Natural killer cell (primary cell): ENCODE data around the gene RPS27L. TPM values are rescaled to one million over a fixed set of nuclear protein-coding genes. Genes with fewer than 3 reads are reported as not detected.
A peak's percentile ranks its signal among the peaks of the same experiment; 100 is the strongest.

ENCODE experiments used
- ATAC-seq, 3 donors: fragments of 150-1000 bp in 2 of 3; fragments of 200-7000 bp in 1 of 3; cut with Tn5 transposase; 1 replicate in 1 of 3; 2 replicates in 2 of 3; pipeline ENCODE4 v1.10.0; 2021; ENCODE audit warnings: mild to moderate bottlenecking in 2 of 3, moderate library complexity in 2 of 3
- DNase-seq, 2 donors: peaks; one replicate each; pipeline versions ENCODE4 v3.0.0 to v3.0.0-alpha.2; 2013 to 2021; ENCODE audit warnings: mixed read lengths in 1 of 2
- H3K27ac ChIP-seq: one replicate; pipeline ENCODE4 v1.5.1; 2013; ENCODE audit warnings: mild to moderate bottlenecking, low read length
- H3K27me3 ChIP-seq: one replicate; pipeline ENCODE4 v1.6.1; 2013; ENCODE audit warnings: low read length; ENCODE audit not compliant: control insufficient read depth, insufficient read depth
- H3K36me3 ChIP-seq: one replicate; pipeline ENCODE4 v1.6.1; 2013; ENCODE audit warnings: low read length; ENCODE audit not compliant: control insufficient read depth, insufficient read depth
- H3K4me1 ChIP-seq: one replicate; pipeline ENCODE4 v1.6.1; 2013; ENCODE audit warnings: low read length; ENCODE audit not compliant: control insufficient read depth, insufficient read depth
- H3K4me3 ChIP-seq: one replicate; pipeline ENCODE4 v1.5.1; 2013; ENCODE audit warnings: low read length
- H3K9me3 ChIP-seq: one replicate; pipeline ENCODE4 v1.6.1; 2013; ENCODE audit warnings: low read length; ENCODE audit not compliant: control insufficient read depth, insufficient read depth
- H3K27ac Mint-ChIP-seq, 2 donors: one replicate each; pipeline ENCODE4 v1.8.0; 2022; ENCODE audit warnings: mild to moderate bottlenecking in 2 of 2, mixed read lengths in 2 of 2, moderate library complexity in 1 of 2
- H3K27me3 Mint-ChIP-seq, 2 donors: one replicate each; pipeline ENCODE4 v1.8.0; 2022; ENCODE audit warnings: low read depth in 2 of 2, mixed read lengths in 2 of 2
- H3K36me3 Mint-ChIP-seq: one replicate; pipeline ENCODE4 v1.8.0; 2022; ENCODE audit warnings: mixed read lengths
- H3K4me1 Mint-ChIP-seq, 2 donors: one replicate each; pipeline ENCODE4 v1.8.0; 2022; ENCODE audit warnings: mixed read lengths in 2 of 2
- H3K4me3 Mint-ChIP-seq: one replicate; pipeline ENCODE4 v1.8.0; 2022; ENCODE audit warnings: mild to moderate bottlenecking, moderate library complexity, mixed read lengths
- H3K9me3 Mint-ChIP-seq, 2 donors: one replicate each; pipeline ENCODE4 v1.8.0; 2022; ENCODE audit warnings: mixed read lengths in 2 of 2
- CTCF ChIP-seq: fragments of 200-600 bp; IDR thresholded peaks from one replicate; pipeline ENCODE4 v1.8.0; 2022; ENCODE audit warnings: antibody characterized with exemption
- WGBS: methylation state at CpG from one replicate; pipeline ENCODE4 v1.1.7; 2013; ENCODE audit warnings: missing lambda C conversion rate; ENCODE audit not compliant: insufficient coverage; 5-methylcytosine and 5-hydroxymethylcytosine counted together
- intact Hi-C: fragments of 100-400 bp; cut with micrococcal nuclease; formaldehyde crosslinking; loops from one replicate; pipeline ENCODE4 v1.14.2; 2022
- total RNA-seq, 4 donors: library from RNA; stranded (reverse); fragments of 120-200 nt in 1 of 4; gene quantifications; one replicate each; pipeline versions ENCODE4 v1.2.3 to v1.2.4, GENCODE V29; 2013 to 2022

Gene RPS27L
- total RNA-seq, 3 donors from 2014 or later (not counting 1 experiment from before 2014, with no cell fraction given), result 50.4 to 63.3 (median 52.2) TPM

GRCh38 chr15:63191895-63192618 is 34.8 kb upstream of the RPS27L start:
- TF ChIP-seq CTCF, result no peak
- Histone ChIP-seq H3K27me3 (no peaks in the 10 kb centered on the region), H3K36me3 (no peaks in the 10 kb centered on the region), H3K27ac (peak overlapping the region; percentile 94), H3K4me1 (peaks cover 42% of the 10 kb centered on the region), H3K9me3 (no peaks in the 10 kb centered on the region), H3K4me3 (peak overlapping the region; percentile 22)
- peak; percentile 41 to 96 for DNase-seq
- H3K4me1 Mint-ChIP-seq, result peaks cover 71 to 79% of the 10 kb centered on the region in 2 donors
- peak overlapping the region; percentile 93 to 99 for H3K27ac Mint-ChIP-seq
- H3K36me3 Mint-ChIP-seq, result no peaks in the 10 kb centered on the region
- intact Hi-C loops, result loop anchor here (1.0 to 10.0 kb wide), 8 partner anchors 11 to 903 kb away; partner anchors contain the start of genes CIAO2A, LACTB and SNX1
- H3K4me3 Mint-ChIP-seq, result peak overlapping the region; percentile 97
- H3K27me3 Mint-ChIP-seq, result no peaks in the 10 kb centered on the region
- H3K9me3 Mint-ChIP-seq, result no peaks in the 10 kb centered on the region
- WGBS, result 2% methylated on average over 2 of the region's 3 CpGs
- ATAC-seq, result peak; percentile 59 to 77 (median 73)

GRCh38 chr15:63190769-63191649 is 33.7 kb upstream of the RPS27L start:
- no peaks in the 10 kb centered on the region for H3K27me3 ChIP-seq
- Mint-ChIP-seq H3K36me3 (no peaks in the 10 kb centered on the region), H3K4me3 (peak overlapping the region; percentile 97), H3K27ac (peak overlapping the region; percentile 93 to 99), H3K27me3 (no peaks in the 10 kb centered on the region), H3K9me3 (no peaks in the 10 kb centered on the region), H3K4me1 (peaks cover 62 to 70% of the 10 kb centered on the region in 2 donors)
- no peaks in the 10 kb centered on the region for H3K36me3 ChIP-seq
- DNase-seq (peak in 1 of 2 donors; percentile 31), ATAC-seq (no peak)
- TF ChIP-seq CTCF, result no peak
- intact Hi-C loops, result loop anchor here (1.0 to 10.0 kb wide), 4 partner anchors 56 to 904 kb away; partner anchors contain the start of genes CIAO2A, LACTB and SNX1
- peaks cover 37% of the 10 kb centered on the region for H3K4me1 ChIP-seq
- H3K9me3 ChIP-seq, result no peaks in the 10 kb centered on the region
- 17% methylated on average over 1 of the region's 3 CpGs for whole genome bisulfite sequencing
- H3K4me3 ChIP-seq, result peak overlapping the region; percentile 89
- peak overlapping the region; percentile 94 for H3K27ac ChIP-seq

- peaks cover 29% of the 10 kb centered on the region for H3K4me1 ChIP-seq
- H3K27me3 ChIP-seq, result no peaks in the 10 kb centered on the region
- Mint-ChIP-seq H3K27ac (peak overlapping the region; percentile 93 to 99), H3K27me3 (no peaks in the 10 kb centered on the region), H3K9me3 (no peaks in the 10 kb centered on the region), H3K36me3 (no peaks in the 10 kb centered on the region), H3K4me1 (peaks cover 54 to 62% of the 10 kb centered on the region in 2 donors), H3K4me3 (peak overlapping the region; percentile 97)
- no peaks in the 10 kb centered on the region for H3K9me3 ChIP-seq
- no peaks in the 10 kb centered on the region for H3K36me3 ChIP-seq
- under 1% methylated on average over 9 of the region's 10 CpGs for WGBS
- TF ChIP-seq CTCF, result no peak
- peak in 1 of 2 donors; percentile 52 for DNase-seq
- H3K4me3 ChIP-seq, result peak overlapping the region; percentile 89
- intact Hi-C loops, result loop anchor here (1.0 to 10.0 kb wide), 4 partner anchors 33 to 905 kb away; partner anchors contain the start of genes CIAO2A, LACTB, RPS27L and SNX1
- ATAC-seq, result no peak
- H3K27ac ChIP-seq, result peak overlapping the region; percentile 94
Observed at GRCh38 chr15:63189941-63190768, 32.9 kb upstream of the RPS27L start.
